RCC 7860 (cell line): ENCODE measurements around the gene USP15.

Experiments used
- DNase-seq: peaks from one replicate; pipeline ENCODE4 v3.0.0-alpha.2; 2015; ENCODE audit warnings: low spot score
- FAIRE-seq: peaks from 2 replicates; lab custom pipeline; 2012; peaks lifted over from hg19 to GRCh38; lab: Jason Lieb, UNC

USP15 gene

DNA sequence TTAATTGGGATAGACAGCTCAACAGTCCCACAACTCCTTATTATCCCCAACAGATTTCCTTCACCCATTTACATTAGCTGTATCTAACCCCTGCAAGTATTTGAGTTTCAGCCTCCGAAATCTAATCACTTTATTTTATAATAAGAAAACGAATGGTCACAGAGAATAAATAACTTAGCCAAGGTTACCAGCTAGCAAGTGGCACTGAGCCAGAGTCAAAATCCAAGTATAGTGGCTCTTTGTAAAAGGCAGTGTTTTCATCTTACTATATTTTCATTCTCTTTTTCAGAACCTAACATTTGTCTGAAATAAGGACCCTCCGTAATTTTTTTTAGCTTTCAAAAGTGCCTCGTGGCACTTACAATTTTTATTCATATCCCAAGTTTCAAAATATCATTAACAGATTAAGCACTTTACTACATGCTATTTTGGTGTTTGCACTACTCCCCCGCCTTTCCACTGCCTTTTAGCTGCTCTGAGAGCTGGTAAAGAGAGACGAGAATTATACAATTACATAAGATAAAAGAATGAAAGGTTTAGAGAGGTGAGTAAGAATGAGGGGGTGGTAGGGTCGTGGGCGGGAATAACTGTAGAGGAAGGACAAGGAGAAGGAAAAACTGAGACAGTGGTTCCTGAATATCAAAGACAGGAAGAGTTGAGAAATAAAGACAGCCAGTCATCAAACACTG is 3.7 kb upstream of the USP15 start:
- no peak for DNase-seq
- FAIRE-seq, result no peak

DNA sequence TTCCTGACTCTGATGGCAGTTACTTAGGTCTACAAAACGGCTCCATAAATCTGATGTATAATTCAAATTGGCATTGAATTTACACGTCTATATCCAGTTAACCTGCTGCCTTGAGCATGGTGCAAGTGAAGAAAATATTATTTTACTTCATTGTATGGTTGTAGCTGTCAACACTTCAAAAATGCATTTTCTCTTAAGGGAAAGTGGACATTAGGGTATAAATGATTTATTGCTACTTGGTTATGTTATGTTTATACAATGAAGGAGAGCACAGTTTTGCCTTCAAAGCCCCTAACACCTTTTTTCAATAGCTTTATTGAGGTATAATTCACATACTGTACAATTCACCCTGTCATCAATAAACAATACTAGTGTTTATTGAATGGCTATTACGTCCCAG is 2.0 kb upstream of the USP15 start:
- DNase-seq (no peak), FAIRE-seq (no peak)

- no peak for DNase-seq
- FAIRE-seq, result no peak
Measured at GRCh38 chr12:62258941-62259630, 1.1 kb upstream of the USP15 start.

- FAIRE-seq (no peak), DNase-seq (no peak)
Measured at GRCh38 chr12:62259631-62259992, 592 bp upstream of the USP15 start.

GRCh38 chr12:62260733-62261683 is 804 bp downstream of the USP15 start:
- DNase-seq, result peak; percentile 34
- no peak for FAIRE-seq

DNA sequence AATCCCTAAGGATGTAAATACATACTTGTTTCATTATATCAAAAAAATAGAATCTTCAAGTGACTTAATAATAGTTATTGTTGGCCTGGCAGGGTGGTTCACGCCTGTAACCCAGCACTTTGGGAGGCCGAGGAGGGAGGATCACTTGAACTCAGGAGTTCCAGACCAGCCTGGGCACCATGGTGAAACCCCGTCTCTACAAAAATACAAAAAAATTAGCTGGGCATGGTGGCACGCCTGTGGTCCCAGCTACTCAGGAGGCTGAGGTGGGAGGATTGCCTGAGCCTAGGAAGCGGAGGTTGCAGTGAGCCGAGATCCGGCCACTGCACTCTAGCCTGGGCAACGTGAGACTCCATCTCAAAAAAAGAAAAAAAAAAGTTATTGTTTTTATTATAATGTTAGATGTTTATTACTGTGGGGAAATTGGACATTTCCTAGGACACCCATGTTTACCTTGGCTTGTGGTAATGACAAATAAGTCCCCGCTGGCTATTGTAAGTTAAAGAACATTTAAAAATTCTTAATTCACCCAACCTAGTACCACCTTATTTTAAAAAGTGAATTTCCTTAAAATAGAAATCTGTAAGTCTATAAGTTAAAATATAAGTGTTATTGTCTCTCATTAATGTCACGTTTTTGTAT is 1.8 kb downstream of the USP15 start:
- FAIRE-seq (no peak), DNase-seq (no peak)

DNA sequence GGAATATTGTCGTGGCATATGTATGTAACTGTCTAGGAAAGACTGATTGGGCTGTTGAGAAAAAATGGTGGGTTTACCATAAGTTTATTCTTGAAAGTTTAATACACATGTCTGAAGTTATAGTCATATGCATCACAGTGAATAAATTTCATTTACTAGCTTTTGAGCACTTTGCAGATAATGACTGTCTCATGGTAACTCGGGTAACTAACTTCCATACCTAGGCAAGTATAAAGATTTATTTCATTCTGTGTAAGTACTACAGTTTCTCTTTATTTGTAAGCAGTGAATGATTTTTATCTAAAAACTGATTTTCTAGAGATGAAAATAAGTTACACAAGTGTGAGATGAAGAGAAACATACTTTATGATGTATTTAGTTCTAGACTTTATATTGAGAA is 3.0 kb downstream of the USP15 start:
- FAIRE-seq, result no peak
- DNase-seq, result no peak

DNA sequence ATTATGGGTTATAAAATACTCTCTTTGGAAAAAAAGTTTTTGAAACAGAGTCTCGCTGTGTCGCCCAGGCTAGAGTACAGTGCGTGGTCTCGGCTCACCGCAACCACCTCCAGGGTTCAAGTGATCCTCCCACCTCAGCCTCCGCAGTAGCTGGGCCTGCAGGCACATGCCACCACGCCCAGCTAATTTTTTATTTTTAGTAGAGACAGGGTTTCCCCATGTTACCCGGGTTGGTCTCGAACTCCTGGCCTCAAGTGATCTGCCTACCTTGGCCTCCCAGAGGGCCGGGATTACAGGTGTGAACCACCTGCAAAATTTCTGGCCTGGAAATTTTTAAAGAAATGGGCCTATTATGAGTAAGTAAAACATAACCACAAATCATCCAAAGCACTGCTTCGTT is 3.8 kb downstream of the USP15 start:
- DNase-seq (no peak), FAIRE-seq (no peak)

DNA sequence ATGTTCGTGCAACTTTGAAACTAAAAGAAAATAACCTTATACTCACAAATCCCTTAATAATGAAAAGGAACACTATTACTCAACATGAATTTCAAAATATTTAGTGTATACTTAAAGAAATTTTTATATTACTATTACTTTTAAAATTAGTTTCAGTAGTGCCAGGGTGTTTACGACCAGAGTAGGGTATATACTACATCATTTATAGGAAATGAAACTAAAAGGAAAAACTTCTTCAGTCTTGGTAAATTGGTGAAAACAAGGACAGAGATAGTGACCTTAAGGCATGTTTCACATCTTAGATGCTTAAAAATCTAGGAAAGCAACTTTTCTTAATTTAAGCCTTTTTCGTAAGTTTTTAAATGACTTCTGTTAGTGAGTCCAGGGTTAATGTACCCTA is 4.5 kb downstream of the USP15 start:
- DNase-seq, result no peak
- FAIRE-seq, result no peak

GRCh38 chr12:62265511-62265910 is 5.3 kb downstream of the USP15 start:
- FAIRE-seq, result no peak

GRCh38 chr12:62267026-62267425 is 6.8 kb downstream of the USP15 start:
- FAIRE-seq (no peak), DNase-seq (no peak)

More at GRCh38 chr12:62265511-62265910, 5.3 kb downstream of the USP15 start:
- DNase-seq, result no peak

DNA sequence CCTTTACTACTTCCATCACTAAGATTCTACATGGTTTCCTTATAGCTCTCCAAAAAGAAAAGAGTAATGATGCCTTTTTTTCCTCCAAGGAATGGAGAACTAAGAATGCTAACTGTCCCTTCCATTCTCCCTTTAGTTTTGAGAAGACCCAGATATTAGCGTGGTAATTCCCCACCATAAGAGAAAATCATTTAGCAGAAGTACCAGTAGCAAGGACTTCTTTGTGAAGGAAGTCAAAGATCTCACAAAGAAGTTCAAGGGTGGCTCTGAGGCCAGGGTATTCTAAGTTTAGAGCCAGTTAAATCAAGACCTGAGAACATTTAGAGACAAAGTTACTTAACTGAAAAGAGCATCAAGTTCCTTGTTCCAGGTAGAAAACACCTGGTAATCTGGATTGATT is 7.3 kb downstream of the USP15 start:
- DNase-seq (no peak), FAIRE-seq (no peak)

DNA sequence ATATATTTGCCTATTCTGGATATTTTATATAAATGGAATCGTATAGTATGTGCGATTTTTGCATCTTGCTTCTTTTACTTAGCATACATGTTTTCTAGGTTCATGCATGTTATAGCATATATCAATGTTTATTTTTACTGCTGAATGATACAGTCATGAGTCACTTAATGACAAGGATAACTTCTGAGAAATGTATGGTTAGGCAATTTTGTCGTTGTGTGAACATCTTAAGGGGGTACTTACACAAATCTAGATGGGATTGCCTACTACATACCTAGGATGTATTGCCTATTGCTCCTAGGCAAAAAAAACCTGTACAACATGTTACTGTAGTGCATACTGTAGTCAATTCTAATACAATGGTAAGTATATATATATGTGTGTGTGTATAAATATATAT is 8.8 kb downstream of the USP15 start:
- FAIRE-seq (no peak), DNase-seq (no peak)

GRCh38 chr12:62269464-62270228 is 9.4 kb downstream of the USP15 start:
- FAIRE-seq (no peak), DNase-seq (no peak)

DNA sequence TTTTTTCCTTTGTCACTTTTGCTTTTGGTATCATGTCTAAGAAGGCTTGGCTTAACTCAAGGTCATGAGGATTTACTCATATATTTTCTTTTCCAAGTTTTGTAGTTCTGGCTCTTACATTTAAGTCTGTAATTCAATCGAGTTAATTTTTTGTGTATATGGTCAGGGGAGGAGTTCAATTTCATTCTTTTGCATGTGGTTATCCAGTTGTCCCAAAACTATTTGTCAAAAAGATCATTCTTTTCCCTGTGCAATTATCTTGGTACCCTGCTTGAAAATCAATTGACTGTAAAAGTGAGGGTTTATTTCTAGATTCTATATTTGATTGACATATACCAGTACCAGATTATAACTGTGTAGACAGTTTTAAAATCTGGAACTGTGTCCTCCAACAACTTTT is 10.2 kb downstream of the USP15 start:
- DNase-seq (no peak), FAIRE-seq (no peak)

- no peak for FAIRE-seq
- DNase-seq, result no peak
Measured at GRCh38 chr12:62270872-62271271, 10.7 kb downstream of the USP15 start.

DNA sequence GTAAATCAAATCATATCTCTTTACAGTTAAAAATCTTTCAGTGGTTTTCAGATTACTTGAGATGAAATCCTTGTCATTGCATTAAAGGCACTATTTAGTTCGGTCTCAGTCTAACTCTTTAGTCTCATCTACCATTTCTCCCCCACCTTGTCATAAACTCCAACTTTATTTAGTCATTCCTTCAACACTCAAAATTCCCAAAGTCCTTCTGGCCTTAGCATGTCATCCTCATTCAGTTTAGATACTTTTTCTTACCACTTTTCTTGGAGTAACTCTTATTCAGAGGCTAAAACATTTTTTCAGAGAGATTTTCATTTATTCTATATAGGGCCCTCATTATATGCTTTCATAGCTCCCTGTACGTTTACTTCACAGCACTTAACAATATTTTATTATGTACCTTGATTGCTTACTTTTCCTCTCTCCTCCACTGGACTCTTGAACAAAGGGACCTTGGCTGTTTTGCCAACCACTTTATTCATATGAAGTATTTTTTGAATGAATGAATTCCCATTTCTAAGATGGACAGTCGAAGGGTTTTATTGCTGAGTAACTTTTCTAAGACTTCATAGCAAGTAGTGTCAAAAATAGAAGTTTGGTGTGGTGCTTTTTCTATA is 12.8 kb downstream of the USP15 start:
- FAIRE-seq (no peak), DNase-seq (no peak)

DNA sequence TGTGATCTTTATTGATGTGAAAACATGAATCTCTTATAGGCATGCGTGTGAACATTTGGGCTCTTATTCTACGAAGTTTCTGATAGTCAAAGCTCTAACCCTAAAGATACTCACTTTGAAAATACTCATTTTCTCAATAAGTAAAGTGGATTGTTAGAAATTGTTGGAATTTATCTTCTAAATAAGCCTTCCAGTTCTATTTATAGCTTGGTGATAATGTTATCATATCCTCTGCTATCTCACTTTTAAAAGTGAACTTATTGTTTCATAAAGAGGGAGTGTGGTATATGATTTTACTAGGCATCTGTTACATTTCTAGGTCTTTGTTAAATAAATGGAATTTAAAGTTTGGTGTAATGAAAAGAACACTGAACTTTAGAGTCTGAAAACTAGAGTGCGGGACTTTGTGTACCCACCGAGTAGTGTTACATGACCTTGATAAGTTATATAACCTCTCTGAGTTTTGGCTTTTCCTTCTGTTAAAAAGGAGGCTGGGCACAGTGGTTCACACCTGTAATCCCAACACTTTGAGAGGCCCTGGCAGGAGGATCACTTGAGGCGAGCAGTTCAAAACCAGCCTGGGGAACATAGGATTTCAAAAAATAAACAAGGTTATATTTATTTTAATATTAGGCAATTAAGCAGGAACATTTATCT is 13.6 kb downstream of the USP15 start:
- FAIRE-seq (no peak), DNase-seq (no peak)

- no peak for FAIRE-seq
- DNase-seq, result no peak
Measured at GRCh38 chr12:62278022-62278421, 17.8 kb downstream of the USP15 start.
